ENCODE measurements around the gene ST6GALNAC6.

ST6GALNAC6 gene

GRCh38 chr9:127899128-127899943 lies at the start of gene ST6GALNAC6:
TSS of gene ST6GALNAC6 (minus strand) at chr9:127899603. CDS start at chr9:127897981, 1,622 bp downstream.
- DNase-seq = peak; percentile 90

GRCh38 chr9:127947841-127948710 lies 48.7 kb upstream of the ST6GALNAC6 start:
- DNase-seq = peak; percentile 71

- no peak for DNase-seq
Observed at GRCh38 chr9:127946728-127947127, 47.3 kb upstream of the ST6GALNAC6 start.

- DNase-seq = no peak
Observed at GRCh38 chr9:127945942-127946341, 46.5 kb upstream of the ST6GALNAC6 start.

- no peak for DNase-seq
Observed at GRCh38 chr9:127945338-127945737, 45.9 kb upstream of the ST6GALNAC6 start.

- DNase-seq = no peak
Observed at GRCh38 chr9:127944586-127945218, 45.3 kb upstream of the ST6GALNAC6 start.

- DNase-seq = peak; percentile 91
Observed at GRCh38 chr9:127943731-127944144, 44.3 kb upstream of the ST6GALNAC6 start.

GRCh38 chr9:127943011-127943662 lies 43.7 kb upstream of the ST6GALNAC6 start:
- DNase-seq = no peak

- peak; percentile 65 for DNase-seq
Observed at GRCh38 chr9:127942216-127943010, 43.0 kb upstream of the ST6GALNAC6 start.

GRCh38 chr9:127941961-127942215 lies 42.5 kb upstream of the ST6GALNAC6 start:
- no peak for DNase-seq

- peak; percentile 52 for DNase-seq
Observed at GRCh38 chr9:127941062-127941960, 41.9 kb upstream of the ST6GALNAC6 start.

GRCh38 chr9:127940593-127940992 lies 41.2 kb upstream of the ST6GALNAC6 start:
- no peak for DNase-seq

GRCh38 chr9:127938298-127938690 lies 38.9 kb upstream of the ST6GALNAC6 start:
- no peak for DNase-seq

- DNase-seq = peak; percentile 91
Observed at GRCh38 chr9:127937388-127938297, 38.2 kb upstream of the ST6GALNAC6 start, which contains the start of gene DPM2. TSS of gene DPM2 (minus strand) at chr9:127937854. CDS start at chr9:127937820, 34 bp downstream.

GRCh38 chr9:127937056-127937387 lies 37.6 kb upstream of the ST6GALNAC6 start:
- no peak for DNase-seq

- DNase-seq = no peak
Observed at GRCh38 chr9:127936347-127936852, 37.0 kb upstream of the ST6GALNAC6 start.

GRCh38 chr9:127935765-127936221 lies 36.4 kb upstream of the ST6GALNAC6 start:
- no peak for DNase-seq

- DNase-seq = no peak
Observed at GRCh38 chr9:127934986-127935385, 35.6 kb upstream of the ST6GALNAC6 start.

GRCh38 chr9:127934248-127934647 lies 34.8 kb upstream of the ST6GALNAC6 start:
- DNase-seq = no peak

Measured in NCI-H69 (cell line).